ENCODE measurements around the gene KLHL8. TPM values are rescaled to one million over a fixed set of nuclear protein-coding genes. Genes with fewer than 3 reads are reported as not detected.
"Not testable (repeated sequence)": the region's sequence is repeated elsewhere in the genome, so short reads cannot be mapped to it uniquely, and the experiment has no call there.

KLHL8 gene
- total RNA-seq, 2 donors from 2014 or later, result 4.9 to 12.2 TPM

GRCh38 chr4:87224141-87224923, 3.9 kb upstream of the KLHL8 start:
- Histone ChIP-seq H3K27ac (no peak overlapping the region), H3K9me3 (no peaks in the 10 kb centered on the region), H3K27me3 (replicated peaks; ENCODE audit: insufficient read depth) (no peaks in the 10 kb centered on the region), H3K4me3 (no peak overlapping the region), H3K4me1 (ENCODE audit: control insufficient read depth in 1 of 2, low read depth in 2 of 2) (peaks cover 0 to under 1% of the 10 kb centered on the region in 2 donors), H3K36me3 (no peaks in the 10 kb centered on the region)
- no peak for TF ChIP-seq CTCF (IDR thresholded peaks at IDR 0.05)
- DNase-seq (ENCODE audit: low spot score), result no peak
- no peak for ATAC-seq (ENCODE audit: insufficient number of reproducible peaks, low FRiP score, low read depth)

DNA sequence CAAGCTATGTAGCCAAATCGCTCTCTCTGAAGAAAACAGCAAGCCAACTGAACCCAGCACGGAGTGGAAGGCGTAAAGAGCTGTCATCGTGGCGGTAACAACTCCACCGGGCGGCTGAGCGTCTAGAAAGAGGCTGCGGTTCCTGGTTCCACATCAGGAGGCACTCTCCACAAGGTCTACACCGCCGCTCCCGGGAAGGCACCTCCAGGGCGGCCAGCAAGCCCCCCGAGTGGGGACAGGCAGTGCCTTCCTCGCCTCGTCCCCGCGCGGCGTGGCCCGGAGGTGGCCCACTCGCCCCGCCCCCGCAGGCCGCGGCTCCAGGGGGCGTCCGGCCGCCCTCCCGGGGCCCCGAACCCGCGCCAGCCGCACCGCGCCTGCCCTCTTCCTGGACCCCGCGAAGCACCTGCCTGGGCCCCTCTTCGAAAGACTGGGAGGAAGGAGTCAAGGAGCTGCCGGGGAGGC, 755 bp downstream of the KLHL8 start:
- H3K27ac ChIP-seq, result peak overlapping the region; percentile 72 to 86
- H3K4me1 ChIP-seq (ENCODE audit: control insufficient read depth in 1 of 2, low read depth in 2 of 2), result peaks cover 6 to 11% of the 10 kb centered on the region in 2 donors
- H3K36me3 ChIP-seq, result no peaks in the 10 kb centered on the region
- peak overlapping the region; percentile 77 for H3K4me3 ChIP-seq
- no peak for TF ChIP-seq CTCF (IDR thresholded peaks at IDR 0.05)
- H3K27me3 ChIP-seq (replicated peaks; ENCODE audit: insufficient read depth), result no peaks in the 10 kb centered on the region
- DNase-seq (ENCODE audit: low spot score), result no peak
- ATAC-seq (ENCODE audit: insufficient number of reproducible peaks, low FRiP score, low read depth), result peak; percentile 19
- no peaks in the 10 kb centered on the region for H3K9me3 ChIP-seq

GRCh38 chr4:87217235-87217763, 3.1 kb downstream of the KLHL8 start:
- H3K27ac ChIP-seq; H3K27me3 ChIP-seq (replicated peaks; ENCODE audit: insufficient read depth); H3K9me3 ChIP-seq; DNase-seq (ENCODE audit: low spot score); H3K36me3 ChIP-seq; ATAC-seq (ENCODE audit: insufficient number of reproducible peaks, low FRiP score, low read depth); H3K4me3 ChIP-seq: not testable (repeated sequence)
- peaks cover 6 to 18% of the 10 kb centered on the region in 2 donors for H3K4me1 ChIP-seq (ENCODE audit: control insufficient read depth in 1 of 2, low read depth in 2 of 2)

- no peaks in the 10 kb centered on the region for H3K27me3 ChIP-seq (replicated peaks; ENCODE audit: insufficient read depth)
- no peak for TF ChIP-seq CTCF (IDR thresholded peaks at IDR 0.05)
- DNase-seq (ENCODE audit: low spot score), result no peak
Measured at GRCh38 chr4:87216469-87216868, 3.9 kb downstream of the KLHL8 start.

DNA sequence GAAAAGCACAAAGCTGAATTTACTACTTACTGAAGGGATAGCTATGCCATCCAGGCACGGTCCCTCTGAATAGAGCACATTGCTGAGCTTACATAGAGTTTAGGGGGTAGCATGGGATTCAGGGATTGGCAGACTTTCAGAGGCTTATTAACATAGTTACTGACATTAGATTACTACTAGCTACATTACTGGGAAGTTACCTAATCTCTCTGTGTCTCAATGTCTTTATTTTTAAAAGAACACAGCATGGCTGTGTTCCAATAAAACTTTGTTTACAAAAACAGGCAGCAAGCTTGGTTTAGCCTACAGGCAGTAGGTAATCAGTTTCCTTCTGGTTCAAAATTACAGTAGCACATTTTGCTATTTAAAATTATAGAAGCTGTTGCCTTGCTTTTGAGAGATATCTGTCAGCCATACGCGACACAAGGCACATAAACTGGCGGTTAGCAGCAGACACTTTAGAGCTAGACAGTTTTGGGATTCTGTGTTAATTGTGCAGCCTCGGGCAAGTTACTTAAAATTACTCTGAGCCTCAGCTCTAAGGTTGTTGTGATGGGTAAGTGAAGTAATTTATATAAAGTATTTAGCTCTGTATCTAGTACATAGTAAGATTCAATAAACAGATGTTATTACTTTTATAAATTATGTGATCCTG, 6.9 kb downstream of the KLHL8 start:
- ATAC-seq (ENCODE audit: insufficient number of reproducible peaks, low FRiP score, low read depth), result no peak
- no peaks in the 10 kb centered on the region for H3K9me3 ChIP-seq

More at GRCh38 chr4:87216469-87216868, 3.9 kb downstream of the KLHL8 start:
- ATAC-seq (ENCODE audit: insufficient number of reproducible peaks, low FRiP score, low read depth), result no peak
- Histone ChIP-seq H3K4me1 (ENCODE audit: control insufficient read depth in 1 of 2, low read depth in 2 of 2) (peaks cover 6 to 22% of the 10 kb centered on the region in 2 donors), H3K4me3 (no peak overlapping the region), H3K9me3 (no peaks in the 10 kb centered on the region), H3K36me3 (no peaks in the 10 kb centered on the region), H3K27ac (no peak overlapping the region)

More for the DNA sequence above, 6.9 kb downstream of the KLHL8 start:
- no peak overlapping the region for H3K4me3 ChIP-seq
- TF ChIP-seq CTCF (IDR thresholded peaks at IDR 0.05), result no peak
- no peak overlapping the region for H3K27ac ChIP-seq
- DNase-seq (ENCODE audit: low spot score), result no peak
- H3K36me3 ChIP-seq, result no peaks in the 10 kb centered on the region
- H3K27me3 ChIP-seq (replicated peaks; ENCODE audit: insufficient read depth), result no peaks in the 10 kb centered on the region
- peaks cover 7 to 24% of the 10 kb centered on the region in 2 donors for H3K4me1 ChIP-seq (ENCODE audit: control insufficient read depth in 1 of 2, low read depth in 2 of 2)
